Urinary bladder (tissue), 4 donors: Measurements from ENCODE around the gene LENG9. TPM values are rescaled to one million over a fixed set of nuclear protein-coding genes. Genes with fewer than 3 reads are reported as not detected.
A peak's percentile ranks its signal among the peaks of the same experiment; 100 is the strongest.
"Not testable (repeated sequence)": the region's sequence is repeated elsewhere in the genome, so short reads cannot be mapped to it uniquely, and the experiment has no call there.

Source experiments
- DNase-seq: peaks from one replicate; pipeline ENCODE4 v3.0.0-alpha.2; 2015; ENCODE audit errors: extremely low spot score
- H3K27ac ChIP-seq: one replicate; pipeline ENCODE4 v1.5.1; 2013; ENCODE audit warnings: low read depth, mild to moderate bottlenecking, moderate library complexity
- H3K36me3 ChIP-seq: one replicate; pipeline ENCODE4 v1.6.1; 2013; ENCODE audit warnings: mild to moderate bottlenecking, moderate library complexity; ENCODE audit not compliant: insufficient read depth
- H3K4me1 ChIP-seq: one replicate; pipeline ENCODE4 v1.6.1; 2013; ENCODE audit warnings: mild to moderate bottlenecking, moderate library complexity; ENCODE audit not compliant: insufficient read depth
- H3K4me3 ChIP-seq: one replicate; pipeline ENCODE4 v1.5.1; 2013; ENCODE audit warnings: low read depth, low read length
- WGBS: extraction: QIAGEN DNeasy Blood & Tissue Kit; methylation state at CpG from one replicate; pipeline ENCODE4 v1.1.7; 2013; 5-methylcytosine and 5-hydroxymethylcytosine counted together
- polyA plus RNA-seq: library from polyadenylated mRNA; stranded (reverse); fragments of 200-250 nt; gene quantifications from one replicate; pipeline ENCODE4 v1.2.3, GENCODE V29; 2013
- total RNA-seq: library from RNA; depleted of rRNA; stranded (reverse); fragments of >200 nt; gene quantifications from one replicate; pipeline ENCODE4 v1.2.3, GENCODE V29; 2014
- donor health status: healthy with polysubstance abuse.
- donor health status: healthy.

Gene LENG9
- total and polyA plus RNA-seq, 2 donors = 3.3 to 6.2 TPM

- H3K27ac ChIP-seq = peak overlapping the region; percentile 85
- no peak for DNase-seq
- peak overlapping the region; percentile 53 for H3K4me3 ChIP-seq
- 5% methylated on average over 60 of the region's 60 CpGs for WGBS
- no peaks in the 10 kb centered on the region for H3K36me3 ChIP-seq
- H3K4me1 ChIP-seq = no peaks in the 10 kb centered on the region
Measured at GRCh38 chr19:54470991-54471782, 7.6 kb upstream of the LENG9 start.

- no peak for DNase-seq
- 76% methylated on average over 10 of the region's 10 CpGs for WGBS
- Histone ChIP-seq H3K27ac (no peak overlapping the region), H3K36me3 (no peaks in the 10 kb centered on the region), H3K4me1 (no peaks in the 10 kb centered on the region), H3K4me3 (no peak overlapping the region)
Measured at GRCh38 chr19:54470276-54470887, 6.8 kb upstream of the LENG9 start.

GRCh38 chr19:54469496-54469934 lies 5.9 kb upstream of the LENG9 start:
- H3K4me1 ChIP-seq = no peaks in the 10 kb centered on the region
- H3K36me3 ChIP-seq = no peaks in the 10 kb centered on the region
- no peak overlapping the region for H3K4me3 ChIP-seq
- 53% methylated on average over 8 of the region's 8 CpGs for WGBS
- DNase-seq = no peak
- H3K27ac ChIP-seq = no peak overlapping the region

- DNase-seq, H3K27ac ChIP-seq, H3K4me1 ChIP-seq, H3K36me3 ChIP-seq, H3K4me3 ChIP-seq: not testable (repeated sequence)
- 93% methylated on average over 14 of the region's 14 CpGs for WGBS
Measured at GRCh38 chr19:54466110-54466480, 2.5 kb upstream of the LENG9 start.

GRCh38 chr19:54465426-54466109 lies 2.0 kb upstream of the LENG9 start:
- no peaks in the 10 kb centered on the region for H3K4me1 ChIP-seq
- H3K36me3 ChIP-seq = no peaks in the 10 kb centered on the region
- H3K27ac ChIP-seq = no peak overlapping the region
- peak overlapping the region; percentile 47 for H3K4me3 ChIP-seq
- no peak for DNase-seq
- WGBS = 71% methylated on average over 49 of the region's 49 CpGs

GRCh38 chr19:54464630-54465425 lies 1.2 kb upstream of the LENG9 start:
- Histone ChIP-seq H3K4me1 (no peaks in the 10 kb centered on the region), H3K36me3 (no peaks in the 10 kb centered on the region), H3K27ac (peak overlapping the region; percentile 97), H3K4me3 (peak overlapping the region; percentile 47)
- 17% methylated on average over 87 of the region's 87 CpGs for WGBS
- DNase-seq = peak; percentile 63

GRCh38 chr19:54464044-54464629 lies 559 bp upstream of the LENG9 start:
- no peaks in the 10 kb centered on the region for H3K36me3 ChIP-seq
- peak overlapping the region; percentile 47 for H3K4me3 ChIP-seq
- peak overlapping the region; percentile 97 for H3K27ac ChIP-seq
- DNase-seq = peak; percentile 87
- WGBS = 1% methylated on average over 26 of the region's 26 CpGs
- no peaks in the 10 kb centered on the region for H3K4me1 ChIP-seq

- WGBS = 4% methylated on average over 91 of the region's 91 CpGs
- H3K36me3 ChIP-seq = no peaks in the 10 kb centered on the region
- H3K4me1 ChIP-seq = no peaks in the 10 kb centered on the region
- no peak for DNase-seq
- peak overlapping the region; percentile 97 for H3K27ac ChIP-seq
- H3K4me3 ChIP-seq = peak overlapping the region; percentile 47
Measured at GRCh38 chr19:54462655-54463530, 685 bp downstream of the LENG9 start.

- Histone ChIP-seq H3K4me1 (no peaks in the 10 kb centered on the region), H3K36me3 (no peaks in the 10 kb centered on the region), H3K4me3 (peak overlapping the region; percentile 47), H3K27ac (peak overlapping the region; percentile 97)
- 61% methylated on average over 15 of the region's 15 CpGs for WGBS
- no peak for DNase-seq
Measured at GRCh38 chr19:54462047-54462654, 1.4 kb downstream of the LENG9 start.

- no peak overlapping the region for H3K27ac ChIP-seq
- WGBS = 50% methylated on average over 3 of the region's 3 CpGs
- H3K36me3 ChIP-seq = peaks cover under 1% of the 10 kb centered on the region
- no peak for DNase-seq
- no peaks in the 10 kb centered on the region for H3K4me1 ChIP-seq
- no peak overlapping the region for H3K4me3 ChIP-seq
Measured at GRCh38 chr19:54461613-54462012, 2.0 kb downstream of the LENG9 start.

GRCh38 chr19:54461210-54461609 lies 2.4 kb downstream of the LENG9 start:
- H3K36me3 ChIP-seq = peaks cover 5% of the 10 kb centered on the region
- no peak for DNase-seq
- no peak overlapping the region for H3K27ac ChIP-seq
- WGBS = 62% methylated on average over 27 of the region's 27 CpGs
- H3K4me1 ChIP-seq = no peaks in the 10 kb centered on the region
- no peak overlapping the region for H3K4me3 ChIP-seq
